ENCODE results near the gene MAP2K6. TPM values are rescaled to one million over a fixed set of nuclear protein-coding genes. Genes with fewer than 3 reads are reported as not detected.

The MAP2K6 gene
- polyA plus RNA-seq, 1 donor (not counting 4 experiments of a cell fraction or from before 2014, with no cell fraction given) = 0.39 TPM

- Histone ChIP-seq H4K20me1 (ENCODE audit: control insufficient read depth, extremely low read depth, insufficient read depth, low read length) (no peaks in the 10 kb centered on the region), H3K27ac (ENCODE audit: control insufficient read depth, insufficient read depth, low read length) (no peak overlapping the region), H2AFZ (ENCODE audit: control insufficient read depth, low read length) (no peak overlapping the region), H3K36me3 (ENCODE audit: control insufficient read depth in 2 of 2, extremely low read depth in 1 of 2, insufficient read depth in 2 of 2, low read length in 2 of 2) (no peaks in the 10 kb centered on the region), H3K79me2 (ENCODE audit: control insufficient read depth, insufficient read depth, low read length) (no peaks in the 10 kb centered on the region), H3K4me3 (ENCODE audit: control insufficient read depth in 2 of 3, extremely low read depth in 1 of 3, insufficient read depth in 2 of 3, low read depth in 1 of 3, low read length in 3 of 3) (no peak overlapping the region), H3K27me3 (ENCODE audit: control insufficient read depth, extremely low read depth, insufficient read depth, low read length) (no peaks in the 10 kb centered on the region), H3K4me1 (ENCODE audit: control insufficient read depth, extremely low read depth, insufficient read depth, low read length) (no peaks in the 10 kb centered on the region), H3K9me3 (ENCODE audit: control insufficient read depth, low read depth, low read length) (no peaks in the 10 kb centered on the region), H3K9ac (ENCODE audit: control insufficient read depth, extremely low read depth, insufficient read depth, low read length) (no peak overlapping the region), H3K4me2 (ENCODE audit: control insufficient read depth, extremely low read depth, insufficient read depth, low read depth, low read length) (no peak overlapping the region), H3K9me1 (ENCODE audit: control insufficient read depth, extremely low read depth, insufficient read depth, low read length) (no peaks in the 10 kb centered on the region)
- dilution Hi-C loops (cut with MboI; ENCODE audit: extremely low pct_ligation_motif_present, low sequenced_read_pairs) = no loop called here
- DNase-seq (ENCODE audit: low read depth, low spot score) (no peak), FAIRE-seq (no peak)
- no peak for TF ChIP-seq EZH2 (IDR thresholded peaks at IDR 0.05; ENCODE audit: low read length)
- TF ChIP-seq, protein P1, sequence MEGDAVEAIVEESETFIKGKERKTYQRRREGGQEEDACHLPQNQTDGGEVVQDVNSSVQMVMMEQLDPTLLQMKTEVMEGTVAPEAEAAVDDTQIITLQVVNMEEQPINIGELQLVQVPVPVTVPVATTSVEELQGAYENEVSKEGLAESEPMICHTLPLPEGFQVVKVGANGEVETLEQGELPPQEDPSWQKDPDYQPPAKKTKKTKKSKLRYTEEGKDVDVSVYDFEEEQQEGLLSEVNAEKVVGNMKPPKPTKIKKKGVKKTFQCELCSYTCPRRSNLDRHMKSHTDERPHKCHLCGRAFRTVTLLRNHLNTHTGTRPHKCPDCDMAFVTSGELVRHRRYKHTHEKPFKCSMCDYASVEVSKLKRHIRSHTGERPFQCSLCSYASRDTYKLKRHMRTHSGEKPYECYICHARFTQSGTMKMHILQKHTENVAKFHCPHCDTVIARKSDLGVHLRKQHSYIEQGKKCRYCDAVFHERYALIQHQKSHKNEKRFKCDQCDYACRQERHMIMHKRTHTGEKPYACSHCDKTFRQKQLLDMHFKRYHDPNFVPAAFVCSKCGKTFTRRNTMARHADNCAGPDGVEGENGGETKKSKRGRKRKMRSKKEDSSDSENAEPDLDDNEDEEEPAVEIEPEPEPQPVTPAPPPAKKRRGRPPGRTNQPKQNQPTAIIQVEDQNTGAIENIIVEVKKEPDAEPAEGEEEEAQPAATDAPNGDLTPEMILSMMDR (optimal IDR thresholded peaks at IDR 0.05 in 1 of 3, IDR thresholded peaks at IDR 0.05 in 1 of 3, conservative IDR thresholded peaks at IDR 0.05 in 1 of 3; ENCODE audit: extremely low read depth in 1 of 3, insufficient read depth in 2 of 3, low read length in 3 of 3) = no peak
These were observed 7.6 kb upstream of the MAP2K6 start for GRCh38 chr17:69406941-69407340.

GRCh38 chr17:69407759-69408158, 6.7 kb upstream of the MAP2K6 start:
- Histone ChIP-seq H3K4me3 (ENCODE audit: control insufficient read depth in 2 of 3, extremely low read depth in 1 of 3, insufficient read depth in 2 of 3, low read depth in 1 of 3, low read length in 3 of 3) (no peak overlapping the region), H3K27me3 (ENCODE audit: control insufficient read depth, extremely low read depth, insufficient read depth, low read length) (no peaks in the 10 kb centered on the region), H4K20me1 (ENCODE audit: control insufficient read depth, extremely low read depth, insufficient read depth, low read length) (no peaks in the 10 kb centered on the region), H2AFZ (ENCODE audit: control insufficient read depth, low read length) (no peak overlapping the region), H3K4me1 (ENCODE audit: control insufficient read depth, extremely low read depth, insufficient read depth, low read length) (no peaks in the 10 kb centered on the region), H3K79me2 (ENCODE audit: control insufficient read depth, insufficient read depth, low read length) (no peaks in the 10 kb centered on the region), H3K9me1 (ENCODE audit: control insufficient read depth, extremely low read depth, insufficient read depth, low read length) (no peaks in the 10 kb centered on the region), H3K4me2 (ENCODE audit: control insufficient read depth, extremely low read depth, insufficient read depth, low read depth, low read length) (no peak overlapping the region), H3K27ac (ENCODE audit: control insufficient read depth, insufficient read depth, low read length) (no peak overlapping the region), H3K9me3 (ENCODE audit: control insufficient read depth, low read depth, low read length) (no peaks in the 10 kb centered on the region), H3K9ac (ENCODE audit: control insufficient read depth, extremely low read depth, insufficient read depth, low read length) (no peak overlapping the region), H3K36me3 (ENCODE audit: control insufficient read depth in 2 of 2, extremely low read depth in 1 of 2, insufficient read depth in 2 of 2, low read length in 2 of 2) (no peaks in the 10 kb centered on the region)
- DNase-seq (ENCODE audit: low read depth, low spot score) (no peak), FAIRE-seq (no peak)
- TF ChIP-seq EZH2 (IDR thresholded peaks at IDR 0.05; ENCODE audit: low read length) = no peak
- TF ChIP-seq, protein P1 (optimal IDR thresholded peaks at IDR 0.05 in 1 of 3, IDR thresholded peaks at IDR 0.05 in 1 of 3, conservative IDR thresholded peaks at IDR 0.05 in 1 of 3; ENCODE audit: extremely low read depth in 1 of 3, insufficient read depth in 2 of 3, low read length in 3 of 3) = no peak
- dilution Hi-C loops (cut with MboI; ENCODE audit: extremely low pct_ligation_motif_present, low sequenced_read_pairs) = no loop called here

Data from keratinocyte (primary cell).